GM18505 (cell line): Measurements from ENCODE around the gene ERCC4.

ENCODE experiments used
- ATAC-seq: cut with Tn5 transposase; IDR thresholded peaks from one replicate; pipeline ENCODE4 v1.9.1; 2021; ENCODE audit not compliant: unreplicated experiment
- POLR2A ChIP-seq: IDR thresholded peaks from 4 replicates; pipeline ENCODE4 v1.6.1; 2011; ENCODE audit warnings: borderline replicate concordance; ENCODE audit not compliant: insufficient read depth, insufficient read length; ENCODE audit errors: extremely low read depth

ERCC4 gene

DNA sequence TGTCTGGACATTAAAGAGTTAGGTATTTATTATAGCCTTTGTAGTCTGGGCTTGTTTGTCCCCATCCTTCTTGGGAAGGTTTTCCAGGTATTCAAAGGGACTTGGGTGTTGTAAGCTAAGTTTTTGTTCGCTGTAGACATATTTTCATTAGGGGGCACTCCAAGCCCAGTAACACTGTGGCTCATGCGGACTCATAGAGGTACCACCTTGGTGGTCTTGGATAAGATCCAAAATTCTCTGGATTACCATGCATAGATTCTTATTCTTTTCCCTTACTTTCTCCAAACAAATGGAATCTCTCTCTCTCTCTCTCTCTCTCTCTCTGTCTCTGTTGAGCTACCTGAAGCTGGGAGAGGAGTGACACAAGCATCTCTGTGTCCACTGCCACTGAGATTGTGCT lies 48.9 kb downstream of the ERCC4 start:
- no peak for ATAC-seq
- TF ChIP-seq POLR2A = no peak

- TF ChIP-seq POLR2A = no peak
- ATAC-seq = no peak
Observed at GRCh38 chr16:13969711-13970110, 49.8 kb downstream of the ERCC4 start.

GRCh38 chr16:13970708-13971422 lies 50.9 kb downstream of the ERCC4 start:
- no peak for ATAC-seq
- TF ChIP-seq POLR2A = no peak

DNA sequence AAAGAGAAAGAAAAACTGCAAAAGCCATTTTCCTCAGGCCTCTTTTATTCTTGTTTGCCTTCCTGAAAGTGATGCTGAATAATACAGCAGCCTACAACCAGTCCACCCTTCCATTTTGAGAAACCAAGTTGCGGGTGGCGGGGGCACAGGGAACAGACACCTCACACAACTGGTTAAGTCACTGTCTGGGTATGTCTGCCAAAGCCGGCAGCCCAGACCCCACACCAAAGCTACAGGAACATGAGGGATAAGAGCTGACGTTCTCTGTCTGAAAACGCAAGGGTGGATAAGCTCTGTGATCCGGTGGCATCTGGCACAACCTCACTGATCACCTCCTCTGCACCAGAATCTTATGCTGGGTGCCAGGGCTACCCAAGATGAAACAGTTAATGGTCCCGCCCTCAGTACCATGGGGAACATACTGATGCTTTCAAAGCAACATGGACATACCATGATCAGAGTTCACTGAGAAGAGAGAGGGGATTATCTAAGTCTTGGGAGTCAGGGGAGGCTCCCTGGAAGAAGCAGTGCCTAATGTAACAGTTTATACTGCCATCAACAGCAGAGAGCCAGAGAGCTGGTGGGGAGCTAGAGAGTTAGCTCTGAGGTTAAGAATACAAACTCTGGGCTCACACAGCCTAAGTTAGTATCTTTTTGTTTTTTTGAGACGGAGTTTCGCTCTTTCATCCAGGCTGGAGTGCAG lies 53.5 kb downstream of the ERCC4 start:
- no peak for ATAC-seq
- no peak for TF ChIP-seq POLR2A

GRCh38 chr16:13977177-13977576 lies 57.2 kb downstream of the ERCC4 start:
- no peak for ATAC-seq
- TF ChIP-seq POLR2A = no peak

GRCh38 chr16:13982451-13982850 lies 62.5 kb downstream of the ERCC4 start:
- TF ChIP-seq POLR2A = no peak
- ATAC-seq = no peak

DNA sequence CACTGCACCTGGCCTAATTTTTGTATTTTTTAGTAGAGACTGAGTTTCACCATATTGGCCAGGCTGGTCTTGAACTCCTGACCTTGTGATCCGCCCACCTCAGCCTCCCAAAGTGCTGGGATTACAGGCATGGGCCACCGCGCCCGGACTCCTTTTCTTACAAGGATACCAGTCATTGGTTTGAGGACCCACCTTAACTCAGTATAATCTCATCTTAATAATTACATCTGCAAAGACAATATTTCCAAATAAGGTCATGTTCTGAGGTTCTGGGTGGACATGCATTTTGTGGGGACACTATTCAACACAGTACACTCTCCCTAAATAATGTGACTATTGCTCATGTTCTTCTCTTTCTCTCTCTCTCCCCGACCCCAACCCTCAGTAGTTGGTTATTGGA lies 63.7 kb downstream of the ERCC4 start:
- no peak for TF ChIP-seq POLR2A
- ATAC-seq = no peak

- TF ChIP-seq POLR2A = no peak
- no peak for ATAC-seq
Observed at GRCh38 chr16:13984794-13985193, 64.8 kb downstream of the ERCC4 start.

GRCh38 chr16:13988038-13988437 lies 68.1 kb downstream of the ERCC4 start:
- ATAC-seq = no peak
- TF ChIP-seq POLR2A = no peak

DNA sequence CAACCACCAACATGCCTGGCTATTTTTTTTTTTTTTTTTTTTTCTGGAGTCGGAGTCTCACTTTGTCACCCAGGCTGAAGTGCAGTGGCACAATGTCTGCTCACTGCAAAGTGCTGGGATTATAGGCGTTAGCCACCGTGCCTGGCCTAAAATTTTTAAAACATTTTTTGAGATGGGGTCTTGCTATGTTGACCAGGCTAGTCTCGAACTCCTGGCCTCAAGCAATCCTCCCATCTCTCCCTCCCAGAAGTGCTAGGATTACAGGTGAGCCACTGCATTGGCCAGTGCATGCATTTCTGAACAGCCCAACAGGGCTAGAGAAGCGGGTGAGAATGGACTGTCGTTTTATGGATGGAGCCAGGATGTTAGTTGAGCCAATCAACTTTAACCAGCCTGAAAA lies 72.4 kb downstream of the ERCC4 start:
- no peak for TF ChIP-seq POLR2A
- ATAC-seq = no peak

- no peak for ATAC-seq
- no peak for TF ChIP-seq POLR2A
Observed at GRCh38 chr16:13992976-13993375, 73.0 kb downstream of the ERCC4 start.

DNA sequence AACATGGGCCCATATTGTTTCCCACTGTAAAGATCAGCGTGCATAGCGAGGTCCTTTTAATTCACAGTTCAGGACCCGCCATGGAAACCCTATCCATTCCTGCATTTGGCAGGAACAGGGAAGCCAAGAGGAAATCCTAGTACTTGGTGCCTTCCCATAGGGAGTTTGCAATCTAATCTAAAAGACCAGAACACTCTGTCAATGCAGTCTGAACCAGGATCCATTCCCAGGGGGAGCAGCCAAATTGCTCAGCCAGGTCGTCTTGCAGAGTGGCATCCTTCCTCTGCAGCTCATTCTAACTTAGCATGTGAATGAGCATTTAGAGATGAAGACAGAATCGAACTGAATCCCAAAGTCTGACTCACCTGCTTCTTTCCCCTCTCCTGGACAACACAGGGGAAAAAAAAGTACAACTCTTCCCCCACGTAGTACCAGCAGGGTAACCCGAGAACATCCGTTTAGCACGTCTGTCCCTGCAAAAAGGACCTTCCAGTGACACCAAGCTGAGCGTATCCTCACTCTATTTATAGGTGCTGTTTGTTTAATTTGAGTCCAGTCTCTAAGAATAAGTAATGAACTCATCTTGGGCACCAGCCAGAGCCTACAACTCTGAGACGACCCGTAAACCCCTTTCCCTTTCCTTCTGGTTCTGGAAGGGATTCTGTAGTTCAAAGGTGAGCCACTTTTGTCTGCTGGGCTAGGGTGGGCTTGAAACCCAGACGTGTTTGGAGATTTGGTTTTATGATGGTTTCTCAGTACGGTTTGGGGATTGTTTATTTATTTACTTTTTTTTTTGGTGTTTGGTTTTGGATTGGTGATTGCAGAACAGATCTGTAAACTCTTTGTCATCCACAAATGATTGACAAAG lies 74.5 kb downstream of the ERCC4 start:
- no peak for ATAC-seq
- no peak for TF ChIP-seq POLR2A

GRCh38 chr16:13995194-13995593 lies 75.2 kb downstream of the ERCC4 start:
- no peak for TF ChIP-seq POLR2A
- no peak for ATAC-seq
